22Rv1 (cell line): Measurements from ENCODE around the gene RMP24.

Experiments
- H3K27ac ChIP-seq: fragments of 450-650 bp; 2 replicates; pipeline ENCODE4 v1.5.1; 2017
- CTCF ChIP-seq: fragments of 450-650 bp; IDR thresholded peaks from 2 replicates; pipeline ENCODE4 v1.5.1; 2017; ENCODE audit warnings: mild to moderate bottlenecking
- ZFX ChIP-seq: fragments of 450-650 bp; IDR thresholded peaks from 2 replicates; pipeline ENCODE4 v1.6.1; 2017; ENCODE audit warnings: antibody characterized with exemption, borderline replicate concordance

The RMP24 gene

DNA sequence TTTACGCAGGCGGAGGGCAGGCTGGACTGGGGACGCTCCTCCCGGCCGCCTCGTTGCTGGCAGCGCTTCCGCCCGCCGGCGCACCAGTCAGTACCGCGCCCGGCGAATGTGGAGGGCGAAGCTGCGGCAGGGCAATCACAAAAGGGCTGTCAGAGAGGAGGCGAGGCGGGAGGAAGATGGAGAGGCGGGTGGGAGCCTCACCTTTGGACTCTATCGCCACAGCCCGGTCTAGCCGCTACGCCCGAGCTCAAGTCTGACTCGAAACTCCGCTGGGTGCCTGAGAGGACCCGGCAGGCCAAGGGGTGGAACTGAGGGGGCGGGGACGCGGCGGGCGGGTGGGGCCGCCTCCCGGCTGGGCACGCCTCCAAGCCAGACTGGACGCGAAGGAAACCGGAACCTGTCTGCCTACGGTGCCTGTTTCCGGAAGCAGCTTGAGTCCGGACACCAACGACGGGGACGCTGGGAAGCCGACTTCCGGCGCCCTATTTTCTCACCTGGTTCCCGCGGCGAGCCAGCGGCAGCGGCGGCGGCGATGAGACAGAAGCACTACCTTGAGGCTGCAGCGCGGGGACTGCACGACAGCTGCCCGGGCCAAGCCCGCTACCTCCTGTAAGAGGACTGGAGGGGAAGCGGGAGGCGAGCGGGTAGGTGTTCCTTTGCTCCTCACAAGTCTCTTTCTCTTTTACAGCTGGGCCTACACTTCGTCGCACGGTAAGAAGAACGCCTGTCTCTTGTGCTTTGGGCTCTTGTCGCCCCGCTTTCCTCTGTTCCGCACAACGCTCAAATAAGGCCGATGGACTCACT, at the start of gene RMP24:
TSS of gene RMP24 (plus strand) at position 483 of the 804 bp plus-strand sequence.
- peak within 1 kb of the TSS; percentile 92 for H3K27ac ChIP-seq
- TF ChIP-seq ZFX (no peak), CTCF (no peak)

GRCh38 chr18:35923939-35924684, 48.4 kb upstream of the RMP24 start:
- TF ChIP-seq ZFX, result no peak
- TF ChIP-seq CTCF, result no peak
- no peak overlapping the region for H3K27ac ChIP-seq

- H3K27ac ChIP-seq, result no peak overlapping the region
- TF ChIP-seq ZFX, result no peak
These were observed 45.6 kb upstream of the RMP24 start for GRCh38 chr18:35926884-35927283.

DNA sequence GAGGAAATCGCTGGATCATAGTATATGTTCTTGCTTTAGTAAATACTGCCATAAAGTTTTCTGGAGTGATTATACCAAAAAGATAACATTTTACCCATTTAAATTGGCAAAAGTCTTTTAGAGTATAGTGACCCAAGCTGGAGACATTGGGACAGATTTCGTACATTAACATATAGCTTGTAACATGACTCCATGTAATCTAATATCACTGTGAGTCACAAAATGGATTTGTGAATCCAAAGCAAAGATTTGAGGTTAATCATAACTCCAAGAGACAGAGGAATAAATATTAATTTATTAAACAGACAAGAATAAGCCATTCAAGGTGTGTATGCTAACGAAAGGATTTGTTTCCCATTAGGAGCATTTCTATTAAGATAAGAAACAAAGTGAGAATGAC, 45.0 kb upstream of the RMP24 start:
- no peak overlapping the region for H3K27ac ChIP-seq
- no peak for TF ChIP-seq CTCF
- no peak for TF ChIP-seq ZFX

DNA sequence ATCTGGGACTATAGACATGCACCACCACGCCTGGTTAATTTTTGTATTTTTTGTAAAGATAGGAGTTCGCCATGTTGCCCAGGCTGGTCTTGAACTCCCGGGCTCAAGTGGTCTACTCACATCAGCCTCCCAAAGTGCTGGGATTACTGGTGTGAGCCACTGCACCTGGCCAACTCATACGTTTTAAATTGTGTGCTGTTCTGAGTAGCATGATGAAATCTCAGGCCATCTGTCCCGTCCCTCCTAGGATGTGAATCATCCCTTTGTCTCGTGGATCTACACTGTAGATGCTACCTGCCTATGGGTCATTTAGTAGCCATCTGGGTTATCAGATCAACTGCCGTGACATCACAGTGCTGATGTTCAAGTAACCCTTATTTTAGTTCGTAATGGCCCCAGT, 38.5 kb upstream of the RMP24 start:
- H3K27ac ChIP-seq, result no peak overlapping the region
- TF ChIP-seq ZFX, result no peak

GRCh38 chr18:35934891-35935290, 37.6 kb upstream of the RMP24 start:
- no peak overlapping the region for H3K27ac ChIP-seq
- TF ChIP-seq ZFX, result no peak
- TF ChIP-seq CTCF, result no peak

GRCh38 chr18:35935805-35936204, 36.7 kb upstream of the RMP24 start:
- TF ChIP-seq CTCF, result no peak
- no peak for TF ChIP-seq ZFX

GRCh38 chr18:35936951-35937350, 35.5 kb upstream of the RMP24 start:
- no peak for TF ChIP-seq ZFX
- TF ChIP-seq CTCF, result no peak
- peak overlapping the region; percentile 80 for H3K27ac ChIP-seq

More at GRCh38 chr18:35935805-35936204, 36.7 kb upstream of the RMP24 start:
- peak overlapping the region; percentile 80; the same call in 1 of the 2 replicates for H3K27ac ChIP-seq
